HL-60 (cell line): ENCODE data around the gene WNT11.
"Not testable (repeated sequence)": the region's sequence is repeated elsewhere in the genome, so short reads cannot be mapped to it uniquely, and the experiment has no call there.

Experiments
- DNase-seq, 2 experiments: peaks; one replicate each; pipeline ENCODE4 v3.0.0-alpha.2; 2010 to 2020; ENCODE audit warnings: low read depth in 1 of 2, low spot score in 1 of 2
- H3K27ac ChIP-seq: fragments of 250-450 bp; sonication (Bioruptor Pico); replicated peaks from 2 replicates; pipeline ENCODE4 v1.5.1; 2020; ENCODE audit warnings: mild to moderate bottlenecking, moderate library complexity
- H3K27me3 ChIP-seq: fragments of 250-450 bp; sonication (Bioruptor Pico); 2 replicates; pipeline ENCODE4 v1.5.1; 2021; ENCODE audit warnings: mild to moderate bottlenecking, moderate library complexity; ENCODE audit not compliant: insufficient read depth, poor library complexity, severe bottlenecking
- H3K4me3 ChIP-seq: replicated peaks from 2 replicates; pipeline ENCODE4 v1.5.1; 2011; ENCODE audit warnings: mild to moderate bottlenecking, control low read depth, low read length; ENCODE audit not compliant: insufficient read depth
- GABPA ChIP-seq: IDR thresholded peaks from 2 replicates; pipeline ENCODE4 v1.6.1; 2012; ENCODE audit warnings: low read depth
- POLR2AphosphoS5 ChIP-seq: IDR thresholded peaks from 2 replicates; pipeline ENCODE4 v1.6.1; 2012; ENCODE audit warnings: low read depth
- SPI1 ChIP-seq: IDR thresholded peaks from 2 replicates; pipeline ENCODE4 v1.6.1; 2012; ENCODE audit warnings: low read depth, mild to moderate bottlenecking, borderline replicate concordance
- TF ChIP-seq, protein P1 (sequence below): IDR thresholded peaks from one replicate; pipeline ENCODE4 v1.5.1; 2011; ENCODE audit warnings: low read length, control low read depth, inconsistent platforms; ENCODE audit not compliant: insufficient read depth
- TF ChIP-seq, protein P2 (sequence below): IDR thresholded peaks from 2 replicates; pipeline ENCODE4 v1.6.1; 2012; ENCODE audit warnings: low read depth; ENCODE audit not compliant: insufficient replicate concordance

Gene WNT11

DNA sequence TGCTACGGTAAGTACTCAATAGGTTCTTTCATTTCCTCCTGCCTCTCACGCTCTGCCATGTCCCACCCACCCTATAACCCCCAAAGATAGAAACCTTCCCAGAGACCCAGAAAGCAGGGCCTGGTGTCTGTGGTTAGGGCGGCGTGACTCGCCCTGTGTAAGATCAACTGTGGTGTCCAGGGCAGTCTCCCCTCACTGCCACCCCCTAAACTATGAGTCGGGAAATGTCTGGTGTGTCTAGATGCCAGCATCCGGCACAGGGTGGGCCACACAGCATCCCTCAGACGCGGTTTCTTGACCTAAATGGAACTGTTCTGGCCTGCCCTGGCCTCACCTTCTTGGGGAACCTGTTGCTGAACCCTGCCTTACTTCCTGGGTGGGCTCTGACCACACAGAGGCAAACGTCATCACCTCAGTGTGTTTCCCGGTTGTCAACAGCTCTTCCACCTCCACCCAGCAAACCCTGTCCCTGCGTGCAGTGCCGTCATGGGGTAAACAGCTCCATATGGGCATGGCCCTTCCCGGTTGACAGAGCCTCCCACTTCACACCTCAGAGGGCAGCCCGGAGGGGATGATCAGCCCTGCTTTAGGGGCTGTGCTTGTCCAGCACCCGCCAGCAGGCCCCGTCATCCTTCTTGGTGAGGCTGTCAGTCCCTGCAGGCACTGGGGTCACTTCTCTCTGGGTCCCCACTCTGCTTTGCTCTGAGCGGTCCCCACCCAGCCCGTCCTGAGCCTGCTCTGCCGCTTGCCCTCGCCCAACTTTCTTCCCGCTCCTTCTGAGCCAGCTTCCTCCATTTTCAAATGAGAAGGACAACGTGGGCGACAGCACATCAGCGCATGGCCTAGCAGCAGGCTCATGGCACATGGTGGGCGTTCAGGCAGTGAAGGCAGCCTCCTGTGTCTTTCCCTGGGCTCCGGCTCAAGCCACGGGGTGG lies 6.0 kb downstream of the WNT11 start:
- no peak overlapping the region for H3K4me3 ChIP-seq
- H3K27me3 ChIP-seq = peaks cover 10% of the 10 kb centered on the region
- no peak overlapping the region for H3K27ac ChIP-seq
- DNase-seq = no peak
- TF ChIP-seq, protein P1, sequence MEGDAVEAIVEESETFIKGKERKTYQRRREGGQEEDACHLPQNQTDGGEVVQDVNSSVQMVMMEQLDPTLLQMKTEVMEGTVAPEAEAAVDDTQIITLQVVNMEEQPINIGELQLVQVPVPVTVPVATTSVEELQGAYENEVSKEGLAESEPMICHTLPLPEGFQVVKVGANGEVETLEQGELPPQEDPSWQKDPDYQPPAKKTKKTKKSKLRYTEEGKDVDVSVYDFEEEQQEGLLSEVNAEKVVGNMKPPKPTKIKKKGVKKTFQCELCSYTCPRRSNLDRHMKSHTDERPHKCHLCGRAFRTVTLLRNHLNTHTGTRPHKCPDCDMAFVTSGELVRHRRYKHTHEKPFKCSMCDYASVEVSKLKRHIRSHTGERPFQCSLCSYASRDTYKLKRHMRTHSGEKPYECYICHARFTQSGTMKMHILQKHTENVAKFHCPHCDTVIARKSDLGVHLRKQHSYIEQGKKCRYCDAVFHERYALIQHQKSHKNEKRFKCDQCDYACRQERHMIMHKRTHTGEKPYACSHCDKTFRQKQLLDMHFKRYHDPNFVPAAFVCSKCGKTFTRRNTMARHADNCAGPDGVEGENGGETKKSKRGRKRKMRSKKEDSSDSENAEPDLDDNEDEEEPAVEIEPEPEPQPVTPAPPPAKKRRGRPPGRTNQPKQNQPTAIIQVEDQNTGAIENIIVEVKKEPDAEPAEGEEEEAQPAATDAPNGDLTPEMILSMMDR = no peak
- TF ChIP-seq SPI1 = no peak
- TF ChIP-seq POLR2AphosphoS5 = no peak
- TF ChIP-seq, protein P2, sequence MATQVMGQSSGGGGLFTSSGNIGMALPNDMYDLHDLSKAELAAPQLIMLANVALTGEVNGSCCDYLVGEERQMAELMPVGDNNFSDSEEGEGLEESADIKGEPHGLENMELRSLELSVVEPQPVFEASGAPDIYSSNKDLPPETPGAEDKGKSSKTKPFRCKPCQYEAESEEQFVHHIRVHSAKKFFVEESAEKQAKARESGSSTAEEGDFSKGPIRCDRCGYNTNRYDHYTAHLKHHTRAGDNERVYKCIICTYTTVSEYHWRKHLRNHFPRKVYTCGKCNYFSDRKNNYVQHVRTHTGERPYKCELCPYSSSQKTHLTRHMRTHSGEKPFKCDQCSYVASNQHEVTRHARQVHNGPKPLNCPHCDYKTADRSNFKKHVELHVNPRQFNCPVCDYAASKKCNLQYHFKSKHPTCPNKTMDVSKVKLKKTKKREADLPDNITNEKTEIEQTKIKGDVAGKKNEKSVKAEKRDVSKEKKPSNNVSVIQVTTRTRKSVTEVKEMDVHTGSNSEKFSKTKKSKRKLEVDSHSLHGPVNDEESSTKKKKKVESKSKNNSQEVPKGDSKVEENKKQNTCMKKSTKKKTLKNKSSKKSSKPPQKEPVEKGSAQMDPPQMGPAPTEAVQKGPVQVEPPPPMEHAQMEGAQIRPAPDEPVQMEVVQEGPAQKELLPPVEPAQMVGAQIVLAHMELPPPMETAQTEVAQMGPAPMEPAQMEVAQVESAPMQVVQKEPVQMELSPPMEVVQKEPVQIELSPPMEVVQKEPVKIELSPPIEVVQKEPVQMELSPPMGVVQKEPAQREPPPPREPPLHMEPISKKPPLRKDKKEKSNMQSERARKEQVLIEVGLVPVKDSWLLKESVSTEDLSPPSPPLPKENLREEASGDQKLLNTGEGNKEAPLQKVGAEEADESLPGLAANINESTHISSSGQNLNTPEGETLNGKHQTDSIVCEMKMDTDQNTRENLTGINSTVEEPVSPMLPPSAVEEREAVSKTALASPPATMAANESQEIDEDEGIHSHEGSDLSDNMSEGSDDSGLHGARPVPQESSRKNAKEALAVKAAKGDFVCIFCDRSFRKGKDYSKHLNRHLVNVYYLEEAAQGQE = no peak
- no peak for TF ChIP-seq GABPA

DNA sequence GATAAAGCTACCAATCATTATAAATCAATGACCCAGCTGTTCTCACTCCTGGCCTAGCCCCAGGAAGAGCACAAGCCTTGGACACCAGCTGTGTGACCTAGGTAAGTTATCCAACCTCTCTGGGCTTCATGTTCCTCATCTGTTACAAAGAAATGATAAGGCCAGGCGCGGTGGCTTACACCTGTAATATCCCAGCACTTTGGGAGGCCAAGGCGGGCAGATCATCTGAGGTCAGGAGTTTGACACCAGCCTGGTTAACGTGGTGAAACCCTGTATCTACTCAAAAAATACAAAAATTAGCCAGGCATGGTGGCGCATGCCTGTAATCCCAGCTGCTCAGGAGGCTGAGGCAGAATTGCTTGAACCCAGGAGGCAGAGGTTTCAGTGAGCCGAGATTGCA lies 7.6 kb downstream of the WNT11 start:
- H3K27ac ChIP-seq, DNase-seq, H3K4me3 ChIP-seq, H3K27me3 ChIP-seq: not testable (repeated sequence)

DNA sequence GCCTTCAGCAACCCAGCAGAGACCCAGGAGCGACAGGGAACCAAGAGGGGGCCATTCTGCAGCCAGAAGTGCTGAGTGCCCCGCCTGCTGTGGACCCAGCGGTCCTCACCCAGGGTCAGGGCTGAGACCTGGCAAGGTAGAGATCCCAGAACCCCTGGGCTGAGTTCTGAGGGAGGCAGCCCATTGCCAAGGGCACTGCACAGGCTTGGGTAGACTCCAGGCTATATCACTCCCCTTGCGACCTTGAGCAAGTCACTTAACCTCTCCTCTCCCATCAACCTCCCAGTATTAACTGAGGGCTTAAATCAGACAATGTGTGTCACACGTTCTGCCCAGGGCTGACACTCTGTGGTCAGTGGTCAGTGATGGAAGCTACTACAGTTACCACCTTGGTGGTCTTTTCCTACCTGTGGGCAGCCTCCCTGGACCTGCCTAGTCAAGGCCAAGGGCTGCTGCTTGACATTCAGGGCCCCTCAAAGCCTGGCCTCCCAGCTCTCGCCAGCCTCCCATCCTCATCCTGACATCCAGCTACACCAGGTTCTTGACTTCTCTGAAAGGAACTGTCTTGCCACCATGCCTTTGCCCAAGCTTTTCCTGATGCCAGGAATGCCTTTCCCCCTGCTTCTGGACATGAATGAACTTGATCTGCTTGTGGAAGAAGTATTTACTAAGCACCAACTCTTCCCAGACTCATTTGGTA lies 8.2 kb downstream of the WNT11 start:
- Histone ChIP-seq H3K27ac (no peak overlapping the region), H3K4me3 (no peak overlapping the region), H3K27me3 (no peaks in the 10 kb centered on the region)
- DNase-seq = no peak
- no peak for TF ChIP-seq POLR2AphosphoS5
- no peak for TF ChIP-seq GABPA
- TF ChIP-seq, protein P1 = no peak
- TF ChIP-seq SPI1 = no peak
- TF ChIP-seq, protein P2 = no peak

DNA sequence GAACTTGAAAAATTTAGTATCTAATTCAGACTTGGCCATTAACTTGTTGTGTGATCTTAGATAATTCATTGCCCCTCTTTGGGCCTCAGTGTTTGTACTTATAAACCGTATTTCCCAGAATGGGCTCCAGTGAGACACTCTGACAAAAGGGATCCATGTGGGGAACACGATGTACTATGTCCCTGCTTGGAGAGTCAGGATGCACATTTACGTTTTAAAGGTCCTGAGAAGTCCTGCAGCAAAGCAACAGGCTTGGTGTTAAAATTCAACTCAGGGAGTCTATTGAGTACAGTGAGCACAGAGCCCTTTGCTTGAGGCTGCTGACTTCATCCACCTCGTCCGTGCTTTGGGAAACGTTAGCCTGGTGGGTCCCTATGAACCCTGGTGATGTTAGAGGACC lies 9.0 kb downstream of the WNT11 start:
- Histone ChIP-seq H3K4me3 (no peak overlapping the region), H3K27ac (no peak overlapping the region), H3K27me3 (no peaks in the 10 kb centered on the region)
- TF ChIP-seq, protein P2 = no peak
- TF ChIP-seq GABPA (no peak), SPI1 (no peak), POLR2AphosphoS5 (no peak)
- TF ChIP-seq, protein P1 = no peak
- DNase-seq = no peak
